Karpas-422 (cell line): ENCODE measurements around the gene FRMPD1. TPM values are rescaled to one million over a fixed set of nuclear protein-coding genes. Genes with fewer than 3 reads are reported as not detected.
A peak's percentile ranks its signal among the peaks of the same experiment; 100 is the strongest.
"Not testable (repeated sequence)": the region's sequence is repeated elsewhere in the genome, so short reads cannot be mapped to it uniquely, and the experiment has no call there.

Experiments
- DNase-seq: peaks from one replicate; pipeline ENCODE4 v3.0.0-alpha.2; 2015
- H2AFZ ChIP-seq: fragments of 200-600 bp; sonication (generic); 2 replicates; pipeline ENCODE4 v1.6.1; 2014; ENCODE audit warnings: antibody characterized with exemption, low read length, mixed read lengths
- H3K27ac ChIP-seq: fragments of 200-600 bp; sonication (generic); 2 replicates; pipeline ENCODE4 v1.5.1; 2014; ENCODE audit warnings: mild to moderate bottlenecking, low read length, moderate library complexity
- H3K27me3 ChIP-seq: fragments of 200-600 bp; sonication (generic); 2 replicates; pipeline ENCODE4 v1.6.1; 2014; ENCODE audit warnings: low read length, mixed read lengths
- H3K36me3 ChIP-seq: fragments of 200-600 bp; sonication (generic); 2 replicates; pipeline ENCODE4 v1.6.1; 2014; ENCODE audit warnings: low read length, mixed read lengths; ENCODE audit not compliant: insufficient read depth
- H3K4me1 ChIP-seq: fragments of 200-600 bp; sonication (generic); 2 replicates; pipeline ENCODE4 v1.6.1; 2014; ENCODE audit warnings: mild to moderate bottlenecking, low read length, mixed read lengths
- H3K4me2 ChIP-seq: fragments of 200-600 bp; sonication (generic); 2 replicates; pipeline ENCODE4 v1.6.1; 2014; ENCODE audit warnings: low read length, low read depth, mild to moderate bottlenecking; ENCODE audit not compliant: poor library complexity, severe bottlenecking
- H3K4me3 ChIP-seq: fragments of 200-600 bp; sonication (generic); 2 replicates; pipeline ENCODE4 v1.5.1; 2014; ENCODE audit warnings: mild to moderate bottlenecking, antibody characterized with exemption, low read length, mixed read lengths
- H3K79me2 ChIP-seq: fragments of 200-600 bp; sonication (generic); 2 replicates; pipeline ENCODE4 v1.6.1; 2014; ENCODE audit warnings: mild to moderate bottlenecking, low read length, mixed read lengths
- H3K9ac ChIP-seq: fragments of 200-600 bp; sonication (generic); 2 replicates; pipeline ENCODE4 v1.6.0; 2014; ENCODE audit warnings: low read length
- H3K9me2 ChIP-seq: fragments of 200-600 bp; sonication (generic), shearing (Covaris generic); replicated peaks from 2 replicates; pipeline ENCODE4 v1.6.0; 2014; ENCODE audit warnings: mild to moderate bottlenecking, low read length, moderate library complexity; ENCODE audit not compliant: insufficient read depth
- H3K9me3 ChIP-seq: fragments of 300-700, 200-600 bp; sonication (generic); 2 replicates; pipeline ENCODE4 v1.6.1; 2014; ENCODE audit warnings: low read length, mixed read lengths
- H4K20me1 ChIP-seq: fragments of 200-600 bp; sonication (generic); 2 replicates; pipeline ENCODE4 v1.6.1; 2014; ENCODE audit warnings: mild to moderate bottlenecking, antibody characterized with exemption, low read length, low read depth; ENCODE audit not compliant: insufficient read depth
- total RNA-seq: library from RNA; depleted of rRNA; stranded (reverse); fragments of >200 nt; shearing (Covaris generic); gene quantifications from 2 replicates; pipeline ENCODE4 v1.2.3, GENCODE V29; 2014; ENCODE audit warnings: low replicate concordance

FRMPD1 gene
- total RNA-seq, 1 experiment from 2014 or later, result not detected

GRCh38 chr9:37740631-37741328, 90.0 kb downstream of the FRMPD1 start:
- no peaks in the 10 kb centered on the region for H3K4me1 ChIP-seq
- H3K9me3 ChIP-seq, result no peaks in the 10 kb centered on the region
- no peak overlapping the region for H3K4me3 ChIP-seq
- no peak overlapping the region for H3K27ac ChIP-seq
- H3K36me3 ChIP-seq, result no peaks in the 10 kb centered on the region
- no peaks in the 10 kb centered on the region for H3K79me2 ChIP-seq
- H3K27me3 ChIP-seq, result no peaks in the 10 kb centered on the region
- H4K20me1 ChIP-seq, result no peaks in the 10 kb centered on the region
- no peak overlapping the region for H2AFZ ChIP-seq
- no peaks in the 10 kb centered on the region for H3K9me2 ChIP-seq
- H3K9ac ChIP-seq, result no peak overlapping the region
- no peak overlapping the region for H3K4me2 ChIP-seq
- DNase-seq, result no peak

GRCh38 chr9:37745970-37746369, 95.2 kb downstream of the FRMPD1 start:
- H3K4me2 ChIP-seq, result no peak overlapping the region
- H3K9me3 ChIP-seq, result no peaks in the 10 kb centered on the region
- H3K79me2 ChIP-seq, result no peaks in the 10 kb centered on the region
- no peak for DNase-seq
- no peaks in the 10 kb centered on the region for H3K27me3 ChIP-seq
- peaks cover 9% of the 10 kb centered on the region for H3K4me1 ChIP-seq
- H3K9me2 ChIP-seq, result no peaks in the 10 kb centered on the region
- no peak overlapping the region for H3K4me3 ChIP-seq
- H4K20me1 ChIP-seq, result no peaks in the 10 kb centered on the region
- no peaks in the 10 kb centered on the region for H3K36me3 ChIP-seq
- no peak overlapping the region for H3K27ac ChIP-seq
- H3K9ac ChIP-seq, result no peak overlapping the region
- H2AFZ ChIP-seq, result no peak overlapping the region

- Histone ChIP-seq H4K20me1 (no peaks in the 10 kb centered on the region), H3K4me1 (peaks cover 9% of the 10 kb centered on the region), H3K79me2 (no peaks in the 10 kb centered on the region), H3K36me3 (no peaks in the 10 kb centered on the region), H3K4me2 (no peak overlapping the region), H3K27ac (no peak overlapping the region), H3K27me3 (no peaks in the 10 kb centered on the region), H2AFZ (peak overlapping the region; percentile 19; the same call in 1 of the 2 replicates), H3K9me2 (no peaks in the 10 kb centered on the region), H3K4me3 (no peak overlapping the region), H3K9ac (no peak overlapping the region), H3K9me3 (no peaks in the 10 kb centered on the region)
- no peak for DNase-seq
Observed at GRCh38 chr9:37746448-37747270, 95.9 kb downstream of the FRMPD1 start.

DNA sequence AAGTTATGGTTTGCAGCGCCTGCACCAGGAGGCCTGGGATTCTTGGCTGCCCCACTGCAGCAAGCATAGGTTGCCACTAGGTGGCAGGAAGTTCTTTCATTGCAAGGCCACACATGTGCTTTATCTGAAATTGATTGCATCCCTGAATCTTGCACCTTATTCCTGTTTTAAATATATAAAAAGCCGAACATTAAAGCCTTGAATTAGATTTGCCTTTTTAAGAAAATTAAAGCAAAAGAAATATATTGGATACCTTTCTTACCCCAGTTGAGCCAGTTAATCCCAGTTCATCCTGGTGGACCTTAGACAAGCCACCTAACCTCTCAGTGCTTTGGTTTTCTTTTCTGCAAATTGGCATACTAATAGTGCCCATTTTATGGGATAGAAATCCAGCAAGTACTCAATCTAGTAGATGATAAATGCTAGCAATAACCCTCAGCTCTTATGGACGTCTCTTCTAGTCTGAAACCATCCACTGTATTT, 96.6 kb downstream of the FRMPD1 start:
- Histone ChIP-seq H3K4me2 (no peak overlapping the region), H3K4me3 (no peak overlapping the region), H3K27me3 (no peaks in the 10 kb centered on the region), H3K9me2 (no peaks in the 10 kb centered on the region), H3K36me3 (no peaks in the 10 kb centered on the region), H4K20me1 (no peaks in the 10 kb centered on the region), H3K79me2 (no peaks in the 10 kb centered on the region), H3K9me3 (no peaks in the 10 kb centered on the region), H2AFZ (peak overlapping the region; percentile 22), H3K27ac (no peak overlapping the region), H3K4me1 (peaks cover 9% of the 10 kb centered on the region), H3K9ac (no peak overlapping the region)
- peak; percentile 87 for DNase-seq

DNA sequence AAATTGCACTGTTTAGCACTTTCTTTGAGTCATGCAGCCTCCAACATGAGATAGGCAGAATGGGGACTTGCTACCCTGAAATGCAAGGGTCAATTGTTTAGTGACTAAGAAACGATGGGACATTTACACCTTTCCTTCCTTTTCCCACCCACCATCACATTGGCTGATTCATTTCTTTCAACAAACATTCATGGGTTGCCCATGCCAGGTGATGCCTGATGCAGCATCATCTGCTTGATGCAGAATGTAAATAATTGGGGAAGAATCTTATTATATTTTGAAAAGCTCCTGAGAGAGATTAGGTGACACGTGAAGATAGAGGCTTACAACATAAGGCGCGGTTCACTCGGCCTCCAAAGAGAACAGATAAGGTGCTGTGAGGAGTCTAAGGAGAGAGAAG, 98.4 kb downstream of the FRMPD1 start:
- H3K27me3 ChIP-seq, result no peaks in the 10 kb centered on the region
- no peaks in the 10 kb centered on the region for H3K36me3 ChIP-seq
- no peak overlapping the region for H3K4me3 ChIP-seq
- no peak overlapping the region for H2AFZ ChIP-seq
- H3K4me2 ChIP-seq, result no peak overlapping the region
- H3K4me1 ChIP-seq, result peaks cover 14% of the 10 kb centered on the region
- DNase-seq, result no peak
- H3K9ac ChIP-seq, result no peak overlapping the region
- H3K9me3 ChIP-seq, result no peaks in the 10 kb centered on the region
- H3K79me2 ChIP-seq, result peaks cover 4% of the 10 kb centered on the region
- no peaks in the 10 kb centered on the region for H4K20me1 ChIP-seq
- H3K27ac ChIP-seq, result no peak overlapping the region
- no peaks in the 10 kb centered on the region for H3K9me2 ChIP-seq

- peaks cover 28% of the 10 kb centered on the region for H3K4me1 ChIP-seq
- no peak overlapping the region for H3K4me2 ChIP-seq
- H3K9ac ChIP-seq, result no peak overlapping the region
- H3K27me3 ChIP-seq, result no peaks in the 10 kb centered on the region
- no peak for DNase-seq
- H4K20me1 ChIP-seq, result no peaks in the 10 kb centered on the region
- no peak overlapping the region for H2AFZ ChIP-seq
- no peaks in the 10 kb centered on the region for H3K9me3 ChIP-seq
- H3K9me2 ChIP-seq, result no peaks in the 10 kb centered on the region
- no peak overlapping the region for H3K4me3 ChIP-seq
- H3K36me3 ChIP-seq, result no peaks in the 10 kb centered on the region
- H3K27ac ChIP-seq, result no peak overlapping the region
- H3K79me2 ChIP-seq, result peaks cover 23% of the 10 kb centered on the region
Observed at GRCh38 chr9:37751186-37751585, 100.4 kb downstream of the FRMPD1 start.

GRCh38 chr9:37751704-37752103, 101.0 kb downstream of the FRMPD1 start:
- not testable (repeated sequence) for H3K9me2 ChIP-seq, H3K27me3 ChIP-seq, DNase-seq, H3K4me3 ChIP-seq, H4K20me1 ChIP-seq, H3K27ac ChIP-seq, H2AFZ ChIP-seq, H3K4me2 ChIP-seq, H3K9ac ChIP-seq, H3K36me3 ChIP-seq, H3K9me3 ChIP-seq
- Histone ChIP-seq H3K79me2 (peaks cover 23% of the 10 kb centered on the region), H3K4me1 (peaks cover 28% of the 10 kb centered on the region)

DNA sequence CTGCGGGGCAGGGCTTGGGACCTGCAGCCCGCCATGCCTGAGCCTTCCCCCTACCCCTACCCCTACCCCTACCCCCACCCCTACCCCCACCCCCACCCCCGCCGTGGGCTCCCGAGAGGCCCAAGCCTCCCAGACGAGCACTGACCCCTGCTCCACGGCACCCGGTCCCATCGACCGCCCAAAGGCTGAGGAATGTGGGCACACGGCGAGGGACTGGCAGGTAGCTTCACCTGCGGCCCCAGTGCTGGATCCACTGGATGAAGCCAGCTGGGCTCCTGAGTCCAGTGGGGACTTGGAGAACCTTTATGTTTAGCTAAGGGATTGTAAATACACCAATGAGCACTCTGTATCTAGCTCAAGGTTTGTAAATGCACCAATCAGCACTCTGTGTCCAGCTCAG, 101.4 kb downstream of the FRMPD1 start:
- not testable (repeated sequence) for H3K9ac ChIP-seq

More for the DNA sequence above, 101.4 kb downstream of the FRMPD1 start:
- H3K9me2 ChIP-seq, H4K20me1 ChIP-seq, DNase-seq, H3K4me2 ChIP-seq, H3K9me3 ChIP-seq, H3K36me3 ChIP-seq, H2AFZ ChIP-seq, H3K4me3 ChIP-seq, H3K27me3 ChIP-seq, H3K27ac ChIP-seq: not testable (repeated sequence)
- H3K4me1 ChIP-seq, result peaks cover 28% of the 10 kb centered on the region
- peaks cover 27% of the 10 kb centered on the region for H3K79me2 ChIP-seq
